GM19351 (cell line): Measurements from ENCODE around the gene FCRL6.

Source experiments
- ATAC-seq: cut with Tn5 transposase; IDR thresholded peaks from one replicate; pipeline ENCODE4 v1.9.1; 2021; ENCODE audit warnings: mild to moderate bottlenecking, moderate library complexity; ENCODE audit not compliant: unreplicated experiment

Gene FCRL6, protein sequence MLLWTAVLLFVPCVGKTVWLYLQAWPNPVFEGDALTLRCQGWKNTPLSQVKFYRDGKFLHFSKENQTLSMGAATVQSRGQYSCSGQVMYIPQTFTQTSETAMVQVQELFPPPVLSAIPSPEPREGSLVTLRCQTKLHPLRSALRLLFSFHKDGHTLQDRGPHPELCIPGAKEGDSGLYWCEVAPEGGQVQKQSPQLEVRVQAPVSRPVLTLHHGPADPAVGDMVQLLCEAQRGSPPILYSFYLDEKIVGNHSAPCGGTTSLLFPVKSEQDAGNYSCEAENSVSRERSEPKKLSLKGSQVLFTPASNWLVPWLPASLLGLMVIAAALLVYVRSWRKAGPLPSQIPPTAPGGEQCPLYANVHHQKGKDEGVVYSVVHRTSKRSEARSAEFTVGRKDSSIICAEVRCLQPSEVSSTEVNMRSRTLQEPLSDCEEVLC

GRCh38 chr1:159802111-159802510 lies at the start of gene FCRL6:
Gene FCRL6, plus strand, starts transcription at chr1:159802360. Its CDS starts 65 bp downstream, at chr1:159802425.
- no peak for ATAC-seq

- no peak for ATAC-seq
Observed at GRCh38 chr1:159753386-159753785, 48.8 kb upstream of the FCRL6 start.

DNA sequence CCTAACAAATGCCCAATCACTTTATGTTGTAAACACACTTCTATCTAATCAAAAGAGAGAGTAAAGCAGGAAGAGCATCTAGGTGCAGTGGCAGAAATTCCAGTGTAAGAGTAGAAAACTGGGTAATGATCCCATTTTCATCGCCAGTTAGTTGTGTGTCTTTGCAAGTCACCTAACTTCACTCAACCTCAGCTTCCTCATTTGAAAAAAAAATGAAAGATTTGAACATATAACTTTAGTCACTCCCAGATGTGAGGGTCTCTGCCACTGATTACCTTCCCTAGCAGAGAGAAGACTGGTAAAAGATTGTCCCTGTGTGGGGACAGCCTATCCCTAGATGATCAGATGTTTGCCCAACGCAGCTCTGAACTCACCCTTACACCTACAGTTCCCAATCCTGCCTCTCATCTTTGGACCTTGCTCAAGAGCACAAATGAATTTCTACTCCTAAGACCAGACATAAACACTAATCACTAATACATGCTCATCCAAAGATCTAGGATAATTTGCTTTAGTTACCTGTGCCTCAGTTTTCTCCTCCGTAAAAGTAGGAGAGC lies 46.6 kb upstream of the FCRL6 start:
- ATAC-seq: no peak

GRCh38 chr1:159756397-159756796 lies 45.8 kb upstream of the FCRL6 start:
- ATAC-seq: no peak

DNA sequence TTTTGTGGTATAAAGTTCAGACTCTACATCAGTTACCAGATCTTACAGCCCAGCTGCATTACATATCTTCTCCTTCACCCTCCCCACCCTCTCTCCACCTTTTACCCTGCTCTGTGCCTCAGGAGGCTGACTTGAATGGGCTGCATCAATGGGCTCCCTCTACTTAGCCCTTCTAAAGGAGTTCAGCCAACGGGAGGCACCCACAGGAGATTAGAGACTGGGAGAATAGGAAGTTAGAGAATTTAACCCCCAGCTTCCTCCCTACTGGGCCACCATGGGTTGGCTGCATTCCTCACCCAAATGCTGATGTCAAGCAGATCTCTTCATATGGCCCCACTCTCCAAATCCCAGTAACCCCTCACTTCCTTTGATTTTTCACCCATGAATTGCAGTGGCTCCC lies 38.5 kb upstream of the FCRL6 start:
- no peak for ATAC-seq

GRCh38 chr1:159765806-159766205 lies 36.4 kb upstream of the FCRL6 start:
- no peak for ATAC-seq

DNA sequence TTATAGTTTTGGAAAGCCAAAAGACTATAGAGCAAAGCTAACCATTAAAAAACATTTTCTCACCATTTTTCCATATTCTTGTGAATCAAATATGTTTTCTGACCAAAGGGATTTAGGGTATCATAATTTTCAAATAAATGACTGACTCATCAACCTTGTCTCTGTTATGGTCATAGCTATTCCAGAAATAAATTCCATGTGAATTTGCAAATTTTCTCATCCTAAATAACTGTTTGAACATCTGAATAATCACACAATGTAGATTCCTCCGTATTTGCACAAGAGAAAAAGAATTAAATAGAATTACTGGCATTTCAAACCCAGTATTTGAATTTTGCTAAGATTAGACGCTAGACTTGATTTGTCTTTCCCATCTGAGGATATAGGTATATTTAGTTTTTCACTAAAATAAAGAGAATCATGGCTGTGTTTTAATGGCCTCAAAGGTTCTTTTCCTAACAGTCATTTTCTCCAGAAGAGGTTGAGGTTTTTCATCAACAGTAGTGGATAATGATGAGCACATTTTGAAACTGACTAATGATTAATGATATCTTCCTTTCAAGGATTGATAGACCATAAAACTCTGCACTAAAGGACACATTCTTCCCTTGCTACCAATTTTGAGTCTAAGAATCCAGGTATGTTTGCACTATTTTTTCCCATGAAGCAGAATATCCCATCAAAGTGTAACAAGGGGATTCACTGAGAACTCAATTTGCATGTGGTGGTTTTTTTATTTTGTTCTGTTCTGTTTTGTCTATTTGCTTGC lies 30.8 kb upstream of the FCRL6 start:
- ATAC-seq: no peak

DNA sequence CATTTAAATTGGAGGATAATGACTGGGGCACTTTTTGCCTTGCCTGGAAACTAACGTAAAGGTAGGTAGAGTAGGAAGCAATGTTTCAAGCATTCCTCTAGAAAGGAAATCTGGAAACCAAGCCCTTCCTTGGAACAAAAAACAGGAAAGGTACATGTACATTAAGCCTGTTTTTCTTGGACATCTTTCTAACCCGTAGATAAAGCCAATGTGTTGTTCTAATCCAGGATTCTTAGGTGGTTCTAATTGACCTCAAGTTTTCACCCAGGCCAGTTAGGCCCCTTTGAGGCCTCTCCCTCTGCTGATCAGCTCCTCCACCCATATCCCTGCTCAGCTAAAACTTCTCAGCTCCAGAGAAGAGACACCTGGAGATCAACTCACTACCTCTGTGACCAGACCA lies 27.7 kb upstream of the FCRL6 start:
- ATAC-seq: no peak

- ATAC-seq: no peak
Observed at GRCh38 chr1:159775716-159776115, 26.4 kb upstream of the FCRL6 start.

DNA sequence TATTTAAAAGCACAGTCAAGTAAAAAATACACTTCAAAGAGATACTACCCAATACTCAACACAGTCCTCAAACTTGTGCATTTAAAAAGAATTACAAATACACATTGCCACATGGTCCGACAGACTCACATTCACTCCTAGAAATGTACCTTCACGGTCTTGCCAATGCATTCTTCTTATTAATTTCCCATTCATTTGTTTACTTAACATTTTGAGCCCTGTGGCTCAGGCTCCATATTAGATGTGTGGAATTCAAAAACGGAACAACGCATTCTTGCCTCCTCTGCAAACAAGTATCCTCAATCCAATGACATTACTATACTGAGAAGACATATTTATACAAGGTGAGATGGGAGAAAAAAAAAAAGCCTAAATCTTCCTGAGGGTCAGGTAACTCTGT lies 23.9 kb upstream of the FCRL6 start:
- no peak for ATAC-seq

- ATAC-seq: no peak
Observed at GRCh38 chr1:159779403-159779851, 22.7 kb upstream of the FCRL6 start.

DNA sequence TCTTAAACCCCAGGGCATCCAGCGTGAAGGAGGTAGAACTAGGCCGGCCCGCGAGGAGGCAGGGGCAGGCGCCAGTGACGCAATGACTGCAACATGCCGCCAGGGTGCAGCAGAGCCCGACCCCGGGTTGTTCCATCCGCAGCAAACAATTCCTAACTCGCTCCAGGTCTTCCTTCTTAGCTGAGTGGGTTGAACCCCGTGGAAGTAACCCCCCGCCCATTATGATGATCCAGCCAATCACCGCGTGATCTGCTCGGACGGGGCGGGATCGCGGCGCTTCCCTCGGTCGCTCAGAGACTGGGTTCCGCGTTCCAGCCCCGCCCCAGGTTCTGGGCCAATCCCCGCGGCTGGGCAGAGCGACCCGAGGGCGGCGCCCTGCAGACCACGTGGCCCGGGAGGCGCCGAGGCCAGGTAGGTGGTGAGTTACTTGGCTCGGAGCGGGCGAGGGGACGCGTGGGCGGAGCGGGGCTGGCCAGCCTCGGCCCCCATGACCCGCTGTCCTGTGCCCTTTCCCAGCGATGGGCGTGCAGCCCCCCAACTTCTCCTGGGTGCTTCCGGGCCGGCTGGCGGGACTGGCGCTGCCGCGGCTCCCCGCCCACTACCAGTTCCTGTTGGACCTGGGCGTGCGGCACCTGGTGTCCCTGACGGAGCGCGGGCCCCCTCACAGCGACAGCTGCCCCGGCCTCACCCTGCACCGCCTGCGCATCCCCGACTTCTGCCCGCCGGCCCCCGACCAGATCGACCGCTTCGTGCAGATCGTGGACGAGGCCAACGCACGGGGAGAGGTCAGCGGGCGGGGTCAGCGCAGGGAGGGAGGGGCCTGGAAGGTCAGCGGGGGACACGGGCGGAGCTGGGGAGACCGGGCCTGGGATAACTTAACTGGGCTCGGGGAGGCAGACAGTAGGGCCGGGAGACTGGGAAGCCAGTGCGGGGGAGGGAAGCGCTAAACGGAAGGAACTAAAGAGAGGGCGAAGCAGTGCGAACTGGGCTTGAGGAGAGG lies 21.3 kb upstream of the FCRL6 start, which contains the start of gene DUSP23:
TSS of gene DUSP23 (plus strand) at position 380 of the 1,000 bp plus-strand sequence. CDS start at position 519, 139 bp downstream.
- ATAC-seq: peak; percentile 98

DNA sequence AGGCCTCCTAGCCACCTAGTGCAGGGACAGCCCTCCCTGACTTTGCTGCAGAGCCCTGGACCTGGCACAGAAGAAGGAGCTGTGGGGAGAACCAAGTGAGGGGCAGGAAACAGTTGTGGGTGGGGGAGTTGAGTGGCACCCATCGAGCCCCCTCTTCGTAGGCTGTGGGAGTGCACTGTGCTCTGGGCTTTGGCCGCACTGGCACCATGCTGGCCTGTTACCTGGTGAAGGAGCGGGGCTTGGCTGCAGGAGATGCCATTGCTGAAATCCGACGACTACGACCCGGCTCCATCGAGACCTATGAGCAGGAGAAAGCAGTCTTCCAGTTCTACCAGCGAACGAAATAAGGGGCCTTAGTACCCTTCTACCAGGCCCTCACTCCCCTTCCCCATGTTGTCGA lies 20.2 kb upstream of the FCRL6 start:
- no peak for ATAC-seq

- no peak for ATAC-seq
Observed at GRCh38 chr1:159783724-159784123, 18.4 kb upstream of the FCRL6 start.

GRCh38 chr1:159786465-159786864 lies 15.7 kb upstream of the FCRL6 start:
- no peak for ATAC-seq

DNA sequence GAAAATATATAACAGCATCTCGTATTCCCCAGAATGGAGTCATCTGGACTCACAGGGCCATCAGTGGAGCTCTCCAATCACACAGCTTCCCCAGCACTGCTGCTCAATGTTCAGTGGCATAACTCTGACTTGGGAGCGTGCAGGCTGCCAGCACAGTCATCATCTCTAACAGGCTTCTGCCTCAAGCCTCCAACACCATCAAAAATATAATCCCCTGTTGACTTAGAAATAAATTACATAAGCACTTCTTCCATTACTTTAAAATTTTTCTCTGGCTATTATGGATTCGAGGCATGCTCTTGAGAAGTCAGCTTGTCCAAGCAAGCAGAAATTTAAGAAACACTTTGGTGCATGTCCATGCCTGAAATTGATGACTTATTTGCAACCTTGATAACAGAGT lies 15.2 kb upstream of the FCRL6 start:
- no peak for ATAC-seq

- ATAC-seq: no peak
Observed at GRCh38 chr1:159790237-159790917, 11.8 kb upstream of the FCRL6 start.

DNA sequence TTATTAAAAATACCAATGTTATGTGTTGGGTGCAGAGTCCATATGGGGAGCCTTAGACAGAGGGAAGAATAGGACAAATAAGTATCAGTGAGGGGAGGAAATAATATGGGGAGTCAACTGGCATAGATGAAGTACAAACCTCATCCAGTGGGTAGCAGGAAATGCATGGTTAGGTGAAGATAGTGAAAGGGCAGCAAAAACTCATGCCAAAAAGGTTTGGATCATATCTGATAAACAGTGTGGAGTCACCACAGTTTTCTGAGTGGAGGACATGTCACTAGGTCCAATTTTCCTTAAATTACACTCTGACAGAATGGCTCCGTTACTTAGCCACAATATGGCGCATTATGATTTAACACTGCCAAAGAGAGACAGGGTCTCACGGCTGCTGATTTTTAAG lies 11.1 kb upstream of the FCRL6 start:
- ATAC-seq: no peak

DNA sequence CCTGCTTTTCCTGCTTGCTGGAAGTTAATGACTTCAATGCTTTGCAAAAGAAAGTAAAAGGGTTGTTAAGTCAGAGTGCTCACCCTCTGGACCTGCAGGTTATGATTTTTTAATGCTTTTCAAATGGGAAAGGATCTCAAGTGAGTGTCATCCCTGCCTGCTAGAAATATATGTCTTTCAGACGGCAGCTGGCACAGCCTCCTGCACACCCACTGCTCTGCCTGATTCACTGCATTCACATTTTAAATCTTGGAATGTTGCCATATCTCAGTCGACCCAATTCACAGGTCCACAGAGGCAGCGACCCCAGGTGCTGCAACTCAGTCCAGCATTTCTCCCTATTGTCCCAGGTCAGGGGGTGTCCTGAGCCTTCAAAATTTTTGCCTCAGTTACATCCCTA lies 10.7 kb upstream of the FCRL6 start:
- ATAC-seq: no peak

DNA sequence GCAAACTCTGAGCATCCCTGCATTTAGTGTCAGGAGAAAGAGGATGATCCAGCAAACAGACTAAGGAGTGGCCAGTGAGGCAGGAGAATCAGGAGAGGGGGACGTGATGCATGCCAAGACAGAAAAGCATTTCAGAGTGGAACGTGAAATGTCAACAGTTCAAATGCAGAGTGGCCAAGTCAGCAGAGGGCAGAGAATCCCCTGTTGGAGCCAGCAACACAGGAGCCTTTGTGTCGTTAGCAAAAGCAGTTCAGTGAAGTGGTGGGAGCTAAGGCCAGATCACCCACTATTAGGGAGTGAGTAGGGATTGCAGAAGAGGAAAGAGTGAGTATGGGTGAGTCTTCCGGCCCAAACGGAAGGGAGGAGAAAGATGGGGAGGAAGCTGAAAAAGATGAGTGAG lies 6.6 kb upstream of the FCRL6 start:
- no peak for ATAC-seq
